OCI-LY7 (cell line): ENCODE results near the gene SLAMF1. TPM values are rescaled to one million over a fixed set of nuclear protein-coding genes. Genes with fewer than 3 reads are reported as not detected.

Source experiments
- BruUV-seq: library from RNA; stranded (reverse); fragments of 400-500 nt; replicated peaks from 2 replicates; lab custom pipeline; 2021; lab: Mats Ljungman, UMichigan
- CTCF ChIA-PET: fragments of 300-600 bp; sonication (Branson Sonifier 250); formaldehyde crosslinking; loops from one replicate; lab custom pipeline; 2022; ENCODE audit warnings: antibody characterized with exemption; ENCODE audit not compliant: unreplicated experiment; lab: Charles Lee
- POLR2A ChIA-PET: fragments of 300-600 bp; sonication (Branson Sonifier 250); formaldehyde crosslinking; loops from one replicate; lab custom pipeline; 2022; ENCODE audit warnings: antibody characterized with exemption; lab: Charles Lee
- DNase-seq: peaks from one replicate; pipeline ENCODE4 v3.0.0-alpha.2; 2015; ENCODE audit warnings: low spot score
- H2AFZ ChIP-seq: fragments of 200-600 bp; sonication (generic), shearing (Covaris generic); 2 replicates; pipeline ENCODE4 v1.6.1; 2014; ENCODE audit warnings: mild to moderate bottlenecking, antibody characterized with exemption, low read length, moderate library complexity
- H3K27ac ChIP-seq: fragments of 200-600 bp; sonication (generic); 2 replicates; pipeline ENCODE4 v1.5.1; 2014; ENCODE audit warnings: mixed run types, low read depth, mild to moderate bottlenecking, moderate library complexity, low read length, inconsistent platforms; ENCODE audit not compliant: poor library complexity, severe bottlenecking
- H3K36me3 ChIP-seq: fragments of 200-600 bp; sonication (generic); 2 replicates; pipeline ENCODE4 v1.6.1; 2014; ENCODE audit warnings: mild to moderate bottlenecking, antibody characterized with exemption, low read length, moderate library complexity, mixed read lengths; ENCODE audit not compliant: insufficient read depth
- H3K4me1 ChIP-seq: fragments of 200-600 bp; sonication (generic); 2 replicates; pipeline ENCODE4 v1.5.1; 2014; ENCODE audit warnings: mild to moderate bottlenecking, low read length; ENCODE audit not compliant: insufficient read depth, poor library complexity, severe bottlenecking
- H3K4me2 ChIP-seq: fragments of 200-600 bp; sonication (generic); 2 replicates; pipeline ENCODE4 v1.6.1; 2014; ENCODE audit warnings: mild to moderate bottlenecking, low read length
- H3K4me3 ChIP-seq: fragments of 200-600 bp; sonication (generic); 2 replicates; pipeline ENCODE4 v1.5.1; 2014; ENCODE audit warnings: mild to moderate bottlenecking, low read depth, low read length; ENCODE audit not compliant: poor library complexity, severe bottlenecking
- H3K79me2 ChIP-seq: fragments of 200-600 bp; sonication (generic); 2 replicates; pipeline ENCODE4 v1.6.1; 2016; ENCODE audit warnings: low read depth, mild to moderate bottlenecking, low read length, moderate library complexity, mixed read lengths; ENCODE audit not compliant: insufficient read depth
- H3K9me2 ChIP-seq: fragments of 200-600 bp; sonication (generic); 2 replicates; pipeline ENCODE4 v1.6.1; 2016; ENCODE audit warnings: mild to moderate bottlenecking, low read length, mixed read lengths; ENCODE audit not compliant: insufficient read depth
- H3K9me3 ChIP-seq: fragments of 200-600 bp; sonication (generic); 2 replicates; pipeline ENCODE4 v1.6.1; 2014; ENCODE audit warnings: mild to moderate bottlenecking, mixed run types, low read length, mixed read lengths
- H4K20me1 ChIP-seq: fragments of 200-600 bp; sonication (generic); 2 replicates; pipeline ENCODE4 v1.6.1; 2014; ENCODE audit warnings: mild to moderate bottlenecking, antibody characterized with exemption, low read length, moderate library complexity, mixed read lengths; ENCODE audit not compliant: insufficient read depth
- EZH2phosphoT487 ChIP-seq: fragments of 200-600 bp; sonication (generic); IDR thresholded peaks from 2 replicates; pipeline ENCODE4 v1.6.1; 2018; ENCODE audit warnings: low read depth, borderline replicate concordance, mild to moderate bottlenecking, mixed run types, antibody characterized with exemption, low read length, moderate library complexity, mixed read lengths
- intact Hi-C: fragments of 100-400 bp; cut with micrococcal nuclease; formaldehyde crosslinking; loops from one replicate; pipeline ENCODE4 v1.10.0; 2022; ENCODE audit not compliant: unreplicated experiment
- total RNA-seq, 2 experiments: library from RNA; depleted of rRNA in 1 of 2; stranded (reverse); fragments of >200 nt in 1 of 2; shearing (Covaris generic) in 1 of 2; gene quantifications; 2 replicates each; pipeline ENCODE4 v1.2.3, GENCODE V29; 2014 to 2022
- TF ChIP-seq, protein P1 (sequence below): fragments of 200-600 bp; sonication (generic); conservative IDR thresholded peaks from 2 replicates; pipeline ENCODE4 v1.5.1; 2014; ENCODE audit warnings: mild to moderate bottlenecking, antibody characterized with exemption, low read length, moderate library complexity, mixed read lengths

SLAMF1 gene
- total RNA-seq, 2 experiments from 2014 or later: 0.32 to 0.72 TPM

DNA sequence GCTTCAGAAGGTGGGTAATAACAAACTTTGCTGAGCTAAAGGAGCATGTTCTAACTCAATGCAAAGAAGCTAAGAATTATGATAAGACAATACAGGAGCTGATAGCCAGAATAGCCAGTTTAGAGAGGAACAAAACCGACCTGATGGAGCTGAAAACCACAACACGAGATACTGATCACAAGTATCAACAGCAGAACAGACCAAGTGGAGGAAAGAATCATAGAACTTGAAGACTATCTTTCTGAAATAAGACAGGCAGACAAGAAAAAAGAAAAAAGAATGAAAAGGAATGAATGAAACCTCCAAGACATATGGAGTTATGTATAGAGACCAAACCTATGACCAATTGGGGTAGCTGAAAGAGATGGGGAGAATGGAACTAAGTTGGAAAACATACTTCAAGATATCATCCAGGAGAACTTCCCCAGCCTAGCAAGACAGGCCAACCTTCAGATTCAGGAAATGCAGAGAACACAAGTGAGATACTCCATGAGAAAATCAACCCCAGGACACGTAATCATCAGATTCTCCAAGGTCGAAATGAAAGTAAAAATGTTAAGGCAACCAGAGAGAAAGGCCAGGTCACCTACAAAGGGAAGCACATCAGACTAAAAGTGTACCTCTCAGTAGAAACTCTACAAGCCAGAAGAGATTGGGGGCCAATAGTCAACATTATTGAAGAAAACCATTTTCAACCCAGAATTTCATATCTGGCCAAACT is 88.0 kb downstream of the SLAMF1 start:
- Histone ChIP-seq H3K4me2 (no peak overlapping the region), H3K36me3 (peaks cover 75% of the 10 kb centered on the region), H4K20me1 (no peaks in the 10 kb centered on the region), H3K4me1 (peaks cover 17% of the 10 kb centered on the region), H3K27ac (no peak overlapping the region), H2AFZ (no peak overlapping the region), H3K4me3 (no peak overlapping the region), H3K79me2 (peaks cover 49% of the 10 kb centered on the region; the same call in 1 of the 2 replicates), H3K9me3 (peaks cover 31% of the 10 kb centered on the region; the same call in 1 of the 2 replicates), H3K9me2 (no peaks in the 10 kb centered on the region)
- POLR2A ChIA-PET: interaction anchor here (0.6 to 1.1 kb wide), 3 partner anchors 8 to 39 kb away, joined by 3 read pairs; no protein-coding TSS in a partner anchor
- DNase-seq: no peak
- intact Hi-C loops: no loop called here
- no TSS peak for BruUV-seq
- CTCF ChIA-PET: no interaction called here
- TF ChIP-seq, protein P1, sequence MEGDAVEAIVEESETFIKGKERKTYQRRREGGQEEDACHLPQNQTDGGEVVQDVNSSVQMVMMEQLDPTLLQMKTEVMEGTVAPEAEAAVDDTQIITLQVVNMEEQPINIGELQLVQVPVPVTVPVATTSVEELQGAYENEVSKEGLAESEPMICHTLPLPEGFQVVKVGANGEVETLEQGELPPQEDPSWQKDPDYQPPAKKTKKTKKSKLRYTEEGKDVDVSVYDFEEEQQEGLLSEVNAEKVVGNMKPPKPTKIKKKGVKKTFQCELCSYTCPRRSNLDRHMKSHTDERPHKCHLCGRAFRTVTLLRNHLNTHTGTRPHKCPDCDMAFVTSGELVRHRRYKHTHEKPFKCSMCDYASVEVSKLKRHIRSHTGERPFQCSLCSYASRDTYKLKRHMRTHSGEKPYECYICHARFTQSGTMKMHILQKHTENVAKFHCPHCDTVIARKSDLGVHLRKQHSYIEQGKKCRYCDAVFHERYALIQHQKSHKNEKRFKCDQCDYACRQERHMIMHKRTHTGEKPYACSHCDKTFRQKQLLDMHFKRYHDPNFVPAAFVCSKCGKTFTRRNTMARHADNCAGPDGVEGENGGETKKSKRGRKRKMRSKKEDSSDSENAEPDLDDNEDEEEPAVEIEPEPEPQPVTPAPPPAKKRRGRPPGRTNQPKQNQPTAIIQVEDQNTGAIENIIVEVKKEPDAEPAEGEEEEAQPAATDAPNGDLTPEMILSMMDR: no peak
- no peak for TF ChIP-seq EZH2phosphoT487

Other genes with a start within 250 kb of the SLAMF1 start
- 1.5 and 2.6 TPM in 2 replicates for gene VANGL2, start 246.5 kb downstream of the SLAMF1 start, total RNA-seq (2014; rRNA removed; shearing (Covaris generic))
- gene VANGL2, start 246.5 kb downstream of the SLAMF1 start, total RNA-seq (2022): 1.5 and 2.9 TPM in 2 replicates
- 39.8 and 43.0 TPM in 2 replicates for gene SLAMF6, start 123.8 kb downstream of the SLAMF1 start, total RNA-seq (2014; rRNA removed; shearing (Covaris generic))
- 65.1 and 72.4 TPM in 2 replicates for gene SLAMF6, start 123.8 kb downstream of the SLAMF1 start, total RNA-seq (2022)
- 23.3 and 23.4 TPM in 2 replicates for gene CD84, start 67.5 kb downstream of the SLAMF1 start, total RNA-seq (2014; rRNA removed; shearing (Covaris generic))
- gene CD84, start 67.5 kb downstream of the SLAMF1 start, total RNA-seq (2022): 22.2 and 28.8 TPM in 2 replicates
- gene CD48, start 64.8 kb upstream of the SLAMF1 start, total RNA-seq (2014; rRNA removed; shearing (Covaris generic)): 131 and 150 TPM in 2 replicates
- gene CD48, start 64.8 kb upstream of the SLAMF1 start, total RNA-seq (2022): 131 and 149 TPM in 2 replicates
- not detected in 2 replicates for gene SLAMF7, start 92.2 kb upstream of the SLAMF1 start, total RNA-seq (2014; rRNA removed; shearing (Covaris generic))
- not detected in 2 replicates for gene SLAMF7, start 92.2 kb upstream of the SLAMF1 start, total RNA-seq (2022)
- gene LY9, start 149.1 kb upstream of the SLAMF1 start, total RNA-seq (2014; rRNA removed; shearing (Covaris generic)): 23.7 and 28.4 TPM in 2 replicates
- 40.2 and 42.8 TPM in 2 replicates for gene LY9, start 149.1 kb upstream of the SLAMF1 start, total RNA-seq (2022)
- gene CD244, start 215.8 kb upstream of the SLAMF1 start, total RNA-seq (2014; rRNA removed; shearing (Covaris generic)): not detected in 2 replicates
- gene CD244, start 215.8 kb upstream of the SLAMF1 start, total RNA-seq (2022): not detected in 2 replicates
- gene ITLN1, start 238.1 kb upstream of the SLAMF1 start, total RNA-seq (2014; rRNA removed; shearing (Covaris generic)): not detected in 2 replicates
- not detected in 2 replicates for gene ITLN1, start 238.1 kb upstream of the SLAMF1 start, total RNA-seq (2022)